HepG2 (cell line): ENCODE results near the gene ZDHHC18. TPM values are rescaled to one million over a fixed set of nuclear protein-coding genes. Genes with fewer than 3 reads are reported as not detected.

Experiments used
- ATAC-seq: fragments of 200-7000 bp; cut with Tn5 transposase; 3 replicates; pipeline ENCODE4 v1.9.1; 2020; ENCODE audit warnings: mild to moderate bottlenecking, moderate library complexity
- BruUV-seq: library from RNA; stranded (reverse); fragments of 400-500 nt; replicated peaks from 2 replicates; lab custom pipeline; 2021; lab: Mats Ljungman, UMichigan
- CTCF ChIA-PET: fragments of 300-600 bp; formaldehyde crosslinking; extraction: SDS; loops from one replicate; lab custom pipeline; 2021; ENCODE audit warnings: low total read pairs, inconsistent platforms, low intra/inter-chr PET ratio; lab: Yijun Ruan, JAX
- POLR2A ChIA-PET: fragments of 350-600 bp; sonication (Branson Sonifier 250); formaldehyde crosslinking; loops from one replicate; lab custom pipeline; 2020; ENCODE audit warnings: antibody characterized with exemption, inconsistent platforms; lab: Yijun Ruan, JAX
- DNase-seq: peaks from one replicate; pipeline ENCODE4 v3.0.0-alpha.2; 2015; ENCODE audit warnings: low spot score
- FAIRE-seq: peaks from 3 replicates; lab custom pipeline; 2011; peaks lifted over from hg19 to GRCh38; lab: Jason Lieb, UNC
- H2AFZ ChIP-seq: one replicate; pipeline ENCODE4 v1.6.1; 2011; ENCODE audit warnings: low read length, inconsistent platforms
- H3K27ac ChIP-seq: fragments of 300-600 bp; 3 replicates; pipeline ENCODE4 v1.8.0; 2011; ENCODE audit warnings: mixed run types, mild to moderate bottlenecking, mixed read lengths, low read length, inconsistent platforms; ENCODE audit not compliant: insufficient read depth; ENCODE audit errors: extremely low read length
- H3K27me3 ChIP-seq, 2 experiments: fragments of 200-600 bp in 1 of 2; 2 replicates in 1 of 2; 3 replicates in 1 of 2; pipeline versions ENCODE4 v1.6.0 to v1.8.0; 2011; ENCODE audit warnings: low read length in 2 of 2, mild to moderate bottlenecking in 2 of 2, moderate library complexity in 2 of 2, inconsistent platforms in 1 of 2; ENCODE audit not compliant: insufficient read depth in 2 of 2, control insufficient read depth in 1 of 2
- H3K36me3 ChIP-seq, 2 experiments: fragments of 200-600 bp in 1 of 2; replicated peaks in 1 of 2; 2 replicates in 1 of 2; 3 replicates in 1 of 2; pipeline versions ENCODE4 v1.5.1 to v1.8.0; 2011; ENCODE audit warnings: low read length in 2 of 2, inconsistent platforms in 1 of 2; ENCODE audit not compliant: insufficient read depth in 2 of 2, control insufficient read depth in 1 of 2
- H3K4me1 ChIP-seq: 2 replicates; pipeline ENCODE4 v1.5.1; 2012; ENCODE audit warnings: low read length, inconsistent platforms; ENCODE audit not compliant: insufficient read depth
- H3K4me2 ChIP-seq: 2 replicates; pipeline ENCODE4 v1.6.0; 2011; ENCODE audit warnings: low read depth, low read length, inconsistent platforms
- H3K4me3 ChIP-seq, 3 experiments: fragments of 200-600 bp in 1 of 3; sonication (generic), shearing (Covaris generic) in 1 of 3; replicated peaks in 1 of 3; 2 replicates each; pipeline ENCODE4 v1.5.1; 2011 to 2016; ENCODE audit warnings: low read length in 3 of 3, inconsistent platforms in 2 of 3, low read depth in 2 of 3, mild to moderate bottlenecking in 2 of 3, control low read depth in 1 of 3, mixed read lengths in 1 of 3; ENCODE audit not compliant: insufficient read depth in 1 of 3
- H3K79me2 ChIP-seq: one replicate; pipeline ENCODE4 v1.6.1; 2011; ENCODE audit warnings: low read length, inconsistent platforms; ENCODE audit not compliant: insufficient read depth
- H3K9ac ChIP-seq: 2 replicates; pipeline ENCODE4 v1.6.0; 2011; ENCODE audit warnings: mild to moderate bottlenecking, low read depth, low read length, inconsistent platforms; ENCODE audit not compliant: insufficient read depth
- H3K9me3 ChIP-seq: 2 replicates; pipeline ENCODE4 v1.5.1; 2012; ENCODE audit warnings: mild to moderate bottlenecking, low read length
- H4K20me1 ChIP-seq: 2 replicates; pipeline ENCODE4 v1.6.0; 2011; ENCODE audit warnings: inconsistent platforms, mild to moderate bottlenecking, low read length, moderate library complexity; ENCODE audit not compliant: insufficient read depth
- ARID2 ChIP-seq: sonication (generic); formaldehyde crosslinking; IDR thresholded peaks from 2 replicates; pipeline ENCODE4 v1.8.1; 2022; ENCODE audit warnings: mild to moderate bottlenecking, missing genetic modification reagents, borderline replicate concordance
- HOXA9 ChIP-seq: sonication (generic); formaldehyde crosslinking; IDR thresholded peaks from 2 replicates; pipeline ENCODE4 v1.8.1; 2022; ENCODE audit warnings: missing genetic modification reagents, mild to moderate bottlenecking, moderate library complexity, borderline replicate concordance
- KLF6 ChIP-seq: IDR thresholded peaks from 2 replicates; pipeline ENCODE4 v1.8.0; 2016; ENCODE audit warnings: missing biosample characterization, missing genetic modification reagents
- MYPOP ChIP-seq: sonication (generic); formaldehyde crosslinking; IDR thresholded peaks from 2 replicates; pipeline ENCODE4 v1.8.1; 2023; ENCODE audit warnings: mild to moderate bottlenecking, moderate library complexity, missing genetic modification reagents
- SNAPC4 ChIP-seq: sonication (generic); formaldehyde crosslinking; IDR thresholded peaks from 2 replicates; pipeline ENCODE4 v1.4.0; 2020; ENCODE audit warnings: mild to moderate bottlenecking, missing genetic modification reagents
- ZC3H13 ChIP-seq: sonication (generic); formaldehyde crosslinking; IDR thresholded peaks from 2 replicates; pipeline ENCODE4 v1.8.1; 2023; ENCODE audit warnings: mild to moderate bottlenecking, missing genetic modification reagents, moderate library complexity
- WGBS: methylation state at CpG from one replicate; pipeline ENCODE4 v1.1.6; 2017; ENCODE audit warnings: low lambda C conversion rate; 5-methylcytosine and 5-hydroxymethylcytosine counted together
- in situ Hi-C: cut with HindIII; loops from 2 replicates; pipeline ENCODE4 v1.10.0; 2017; ENCODE audit warnings: low pct_unique_long_range_greater_than_20kb; ENCODE audit not compliant: extremely low pct_ligation_motif_present
- intact Hi-C: fragments of 100-400 bp; cut with micrococcal nuclease; formaldehyde crosslinking; loops from one replicate; pipeline ENCODE4 v1.10.0; 2022; ENCODE audit not compliant: unreplicated experiment
- polyA plus RNA-seq, 8 experiments: library from polyadenylated mRNA; depleted of rRNA in 3 of 8; stranded (reverse) in 7 of 8; unstranded in 1 of 8; fragments of >200 nt; fragmentation: Illumina TruSeq in 4 of 8; extraction: Trizol in 4 of 8; gene quantifications; 2 replicates each; pipeline versions ENCODE4 v1.2.1 to v1.2.3, GENCODE V29; 2011 to 2016; ENCODE audit warnings: low read depth in 4 of 8, missing spikeins in 1 of 8, mixed read lengths in 1 of 8; ENCODE audit not compliant: insufficient read depth in 1 of 8
- total RNA-seq, 5 experiments: library from RNA; depleted of rRNA; stranded (reverse); fragments of >200 nt; fragmentation: Illumina TruSeq; extraction: Trizol; gene quantifications; 2 replicates each; pipeline ENCODE4 v1.2.3, GENCODE V29; 2016; ENCODE audit warnings: low read depth in 1 of 5

ZDHHC18 gene
- total and polyA plus RNA-seq, 2 of the 13 experiments (the other 11 are each of a cell fraction or from before 2014, with no cell fraction given), result 13.2 to 35.3 TPM

- 90% methylated on average over 16 of the region's 16 CpGs for WGBS
- peaks cover 8 to 33% of the 10 kb centered on the region in 2 experiments for H3K36me3 ChIP-seq
- no peak for FAIRE-seq
- H2AFZ ChIP-seq, result no peak overlapping the region
- H3K9me3 ChIP-seq, result no peaks in the 10 kb centered on the region
- peaks cover 21% of the 10 kb centered on the region for H3K79me2 ChIP-seq
- TF ChIP-seq ZC3H13 (CRISPR knock-in tag) (0 out of 2 replicates have a peak, but pooled peaks have one; percentile 15), ARID2 (CRISPR knock-in tag) (0 out of 2 replicates have a peak, but pooled peaks have one; percentile 25), SNAPC4 (CRISPR knock-in tag) (no peak), HOXA9 (0 out of 2 replicates have a peak, but pooled peaks have one; percentile 56), KLF6 (CRISPR knock-in tag) (0 out of 2 replicates have a peak, but pooled peaks have one; percentile 5), MYPOP (CRISPR knock-in tag) (peak; percentile 12; the same call in 1 of the 2 replicates)
- peak overlapping the region; percentile 58 for H3K27ac ChIP-seq
- H3K4me2 ChIP-seq, result 0 out of 2 replicates have a peak overlapping the region, but pooled peaks have one; percentile 52
- DNase-seq, result no peak
- in situ Hi-C loops (no loop called here), intact Hi-C loops (no loop called here)
- peaks cover 50% of the 10 kb centered on the region for H3K4me1 ChIP-seq
- H4K20me1 ChIP-seq, result peaks cover 4% of the 10 kb centered on the region; the same call in 1 of the 2 replicates
- CTCF ChIA-PET, result interaction anchor here (1.2 kb wide), 1 partner anchor 23 kb away, joined by 4 read pairs; no protein-coding TSS in a partner anchor
- ATAC-seq, result peak; percentile 20; the same call in 2 of the 3 replicates
- no TSS peak for BruUV-seq
- H3K4me3 ChIP-seq, result no peak overlapping the region
- no peaks in the 10 kb centered on the region for H3K27me3 ChIP-seq
- no peak overlapping the region for H3K9ac ChIP-seq
- POLR2A ChIA-PET, result interaction anchor here (1.1 to 2.1 kb wide), 4 partner anchors 12 to 106 kb away, joined by 3 to 6 read pairs (median 5); no protein-coding TSS in a partner anchor
Observed at GRCh38 chr1:26832249-26832960, 5.9 kb downstream of the ZDHHC18 start.
